Pulmonary artery endothelial cell (primary cell): ENCODE measurements around the gene TCEAL4. TPM values are rescaled to one million over a fixed set of nuclear protein-coding genes. Genes with fewer than 3 reads are reported as not detected.

Experiments used
- total RNA-seq: library from RNA; depleted of rRNA; stranded (reverse); fragments of >200 nt; gene quantifications from 2 replicates; pipeline ENCODE4 v1.2.3, GENCODE V29; 2014

TCEAL4 gene
- total RNA-seq, 1 donor from 2014 or later: 43.3 TPM

Other genes with a start within 250 kb of the TCEAL4 start
- 81.4 and 106 TPM in 2 replicates for gene TCEAL9, start 229.0 kb upstream of the TCEAL4 start, total RNA-seq
- gene BEX3, start 209.0 kb upstream of the TCEAL4 start, total RNA-seq: 232 and 264 TPM in 2 replicates
- gene RAB40A, start 66.0 kb upstream of the TCEAL4 start, total RNA-seq: not detected in 2 replicates
- gene TCEAL3, start 22.4 kb downstream of the TCEAL4 start, total RNA-seq: 10.3 and 12.5 TPM in 2 replicates
- 15.8 and 19.7 TPM in 2 replicates for gene TCEAL1, start 43.5 kb downstream of the TCEAL4 start, total RNA-seq
- 583 and 695 TPM in 2 replicates for gene MORF4L2, start 101.2 kb downstream of the TCEAL4 start, total RNA-seq
- not detected in 2 replicates for gene TMEM31, start 125.4 kb downstream of the TCEAL4 start, total RNA-seq
- not detected in 2 replicates for gene PLP1, start 191.3 kb downstream of the TCEAL4 start, total RNA-seq
- gene RAB9B, start 246.7 kb downstream of the TCEAL4 start, total RNA-seq: 0.35 and 0.40 TPM in 2 replicates